ENCODE measurements around the gene PURA.
A peak's percentile ranks its signal among the peaks of the same experiment; 100 is the strongest.

PURA gene
- 50.4 to 118 (median 69.3) reads per million in 3 experiments for total RNA-seq

- DNase-seq: peak; percentile 97
Measured at GRCh38 chr5:140113699-140114263, at the start of gene PURA. Gene PURA, plus strand, starts transcription at chr5:140114109. Its CDS starts 73 bp downstream, at chr5:140114182.

- no peak for DNase-seq
Measured at GRCh38 chr5:140072812-140073211, 41.1 kb upstream of the PURA start.

- peak; percentile 31 for DNase-seq
Measured at GRCh38 chr5:140073296-140073695, 40.6 kb upstream of the PURA start.

- no peak for DNase-seq
Measured at GRCh38 chr5:140075371-140075770, 38.5 kb upstream of the PURA start.

GRCh38 chr5:140076142-140076541 lies 37.8 kb upstream of the PURA start:
- DNase-seq: no peak

GRCh38 chr5:140076788-140077187 lies 37.1 kb upstream of the PURA start:
- DNase-seq: no peak

GRCh38 chr5:140083120-140083519 lies 30.8 kb upstream of the PURA start:
- DNase-seq: no peak

GRCh38 chr5:140083650-140084049 lies 30.3 kb upstream of the PURA start:
- DNase-seq: no peak

GRCh38 chr5:140084541-140084940 lies 29.4 kb upstream of the PURA start:
- DNase-seq: no peak

GRCh38 chr5:140090251-140090650 lies 23.7 kb upstream of the PURA start:
- DNase-seq: no peak

- no peak for DNase-seq
Measured at GRCh38 chr5:140093179-140093578, 20.7 kb upstream of the PURA start.

GRCh38 chr5:140093866-140094265 lies 20.0 kb upstream of the PURA start:
- DNase-seq: no peak

GRCh38 chr5:140094889-140095288 lies 19.0 kb upstream of the PURA start:
- DNase-seq: no peak

GRCh38 chr5:140101179-140101578 lies 12.7 kb upstream of the PURA start:
- no peak for DNase-seq

- no peak for DNase-seq
Measured at GRCh38 chr5:140103154-140103553, 10.8 kb upstream of the PURA start.

- DNase-seq: no peak
Measured at GRCh38 chr5:140104100-140104499, 9.8 kb upstream of the PURA start.

- DNase-seq: no peak
Measured at GRCh38 chr5:140106101-140106500, 7.8 kb upstream of the PURA start.

- no peak for DNase-seq
Measured at GRCh38 chr5:140106805-140107311, 7.1 kb upstream of the PURA start.

GRCh38 chr5:140107312-140108092 lies 6.4 kb upstream of the PURA start:
- DNase-seq: peak; percentile 94

GRCh38 chr5:140108093-140109017 lies 5.6 kb upstream of the PURA start:
- DNase-seq: no peak

- no peak for DNase-seq
Measured at GRCh38 chr5:140109018-140109758, 4.7 kb upstream of the PURA start.
